GM18519 (cell line): Measurements from ENCODE around the gene CT45A8.
"Not testable (repeated sequence)": the region's sequence is repeated elsewhere in the genome, so short reads cannot be mapped to it uniquely, and the experiment has no call there.

ENCODE experiments used
- ATAC-seq: cut with Tn5 transposase; IDR thresholded peaks from one replicate; pipeline ENCODE4 v1.9.1; 2021; ENCODE audit warnings: mild to moderate bottlenecking, moderate library complexity; ENCODE audit not compliant: unreplicated experiment, low FRiP score

The CT45A8 gene, protein sequence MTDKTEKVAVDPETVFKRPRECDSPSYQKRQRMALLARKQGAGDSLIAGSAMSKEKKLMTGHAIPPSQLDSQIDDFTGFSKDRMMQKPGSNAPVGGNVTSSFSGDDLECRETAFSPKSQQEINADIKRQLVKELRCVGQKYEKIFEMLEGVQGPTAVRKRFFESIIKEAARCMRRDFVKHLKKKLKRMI

DNA sequence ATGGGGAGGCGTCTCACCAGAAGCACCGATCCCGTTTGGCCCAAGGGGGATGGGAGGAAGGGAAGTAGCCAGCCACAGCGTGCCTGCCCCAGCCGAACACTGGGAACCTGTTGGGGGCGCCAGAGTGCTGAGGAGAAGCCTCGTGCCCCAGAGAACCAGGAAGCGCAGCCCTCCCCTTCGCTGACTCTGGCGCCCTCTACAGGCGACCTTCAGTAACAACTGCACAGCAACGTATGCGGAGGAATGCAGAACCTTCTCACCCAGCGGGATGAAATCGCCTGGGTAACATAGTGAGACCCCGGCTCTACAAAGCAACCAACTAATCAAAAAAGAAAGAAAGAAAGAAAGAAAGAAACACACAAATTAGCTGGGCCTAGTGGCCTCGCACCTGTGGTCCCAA, at the start of gene CT45A8:
Gene CT45A8, minus strand, starts transcription at position 101 of the 400 bp plus-strand sequence. CDS start 3,755 bp downstream, outside the sequence.
- ATAC-seq = not testable (repeated sequence)

DNA sequence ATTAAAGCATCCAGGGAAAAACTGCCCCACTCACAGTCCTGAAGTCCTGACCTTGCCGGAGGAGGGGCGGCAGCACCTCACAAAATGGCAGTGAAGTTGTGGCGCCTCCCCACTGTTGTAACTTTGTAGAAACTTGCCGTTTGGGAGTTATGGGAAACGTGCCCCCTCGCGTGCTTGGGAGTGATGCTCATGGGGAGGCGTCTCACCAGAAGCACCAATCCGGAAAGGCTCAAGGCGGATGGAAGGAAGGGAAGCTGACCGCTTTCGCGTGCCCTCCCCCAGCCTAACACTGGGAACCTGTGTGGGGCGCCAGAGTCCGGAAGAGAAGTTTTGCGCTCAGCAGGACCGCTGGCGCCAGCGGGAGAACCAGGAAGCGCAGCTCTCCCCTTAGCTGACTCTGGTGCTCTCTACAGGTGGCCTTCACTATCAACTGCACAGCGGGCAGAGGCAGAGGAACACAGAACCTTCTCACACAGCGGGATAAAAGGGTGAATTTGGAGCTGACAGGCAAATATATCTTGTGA, 39.0 kb upstream of the CT45A8 start, which contains the start of the genes CT45A10 and SAGE1:
Gene CT45A10, minus strand, starts transcription at position 151 of the 524 bp plus-strand sequence. CDS start 8,100 bp downstream, outside the sequence.
Gene SAGE1, plus strand, starts transcription at position 423 of the 524 bp plus-strand sequence. CDS start 2,527 bp downstream, outside the sequence.
- no peak for ATAC-seq

DNA sequence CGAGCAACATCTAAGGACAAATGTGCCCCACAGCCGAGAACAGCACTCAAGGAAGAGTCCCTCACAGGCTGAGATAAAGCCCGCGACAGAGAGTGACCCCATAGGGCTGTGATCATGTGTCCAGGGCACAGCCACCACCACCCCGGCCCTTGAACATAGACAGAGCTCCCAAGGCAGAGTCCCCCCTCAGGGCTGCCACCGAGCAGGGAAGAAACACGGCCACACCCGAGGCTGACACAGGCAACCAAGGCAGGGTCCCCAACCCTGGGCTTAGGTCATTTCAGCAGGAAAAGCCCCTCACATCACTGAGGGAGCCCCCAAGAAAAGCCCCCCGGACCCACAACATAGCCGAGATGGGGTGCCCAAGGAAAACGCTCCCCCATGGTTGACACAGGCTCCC, 38.4 kb upstream of the CT45A8 start:
- ATAC-seq = no peak

DNA sequence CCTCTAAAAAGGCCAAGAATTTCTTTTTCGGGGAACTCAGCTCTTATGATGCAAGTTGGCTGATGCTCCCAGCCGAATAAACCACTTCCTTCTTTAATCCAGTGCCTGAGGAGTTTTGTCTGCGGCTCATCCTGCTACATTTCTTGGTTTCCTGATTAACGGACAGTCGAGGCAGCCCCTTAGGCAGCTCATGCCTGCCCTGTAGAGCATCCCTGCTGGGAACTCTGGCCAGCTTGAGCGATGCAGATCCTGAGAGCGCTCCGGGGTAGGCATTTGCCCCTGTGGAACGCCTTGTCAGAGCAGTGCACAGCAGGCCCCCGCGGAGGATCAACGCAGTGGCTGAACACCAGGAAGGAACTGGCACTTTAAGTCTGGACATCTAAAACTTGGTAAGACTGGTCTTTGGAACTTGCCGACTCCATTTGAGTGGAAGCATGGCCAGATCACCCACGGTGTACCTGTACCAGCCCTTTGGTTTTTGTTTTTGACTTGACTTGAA, 35.8 kb upstream of the CT45A8 start:
- no peak for ATAC-seq

DNA sequence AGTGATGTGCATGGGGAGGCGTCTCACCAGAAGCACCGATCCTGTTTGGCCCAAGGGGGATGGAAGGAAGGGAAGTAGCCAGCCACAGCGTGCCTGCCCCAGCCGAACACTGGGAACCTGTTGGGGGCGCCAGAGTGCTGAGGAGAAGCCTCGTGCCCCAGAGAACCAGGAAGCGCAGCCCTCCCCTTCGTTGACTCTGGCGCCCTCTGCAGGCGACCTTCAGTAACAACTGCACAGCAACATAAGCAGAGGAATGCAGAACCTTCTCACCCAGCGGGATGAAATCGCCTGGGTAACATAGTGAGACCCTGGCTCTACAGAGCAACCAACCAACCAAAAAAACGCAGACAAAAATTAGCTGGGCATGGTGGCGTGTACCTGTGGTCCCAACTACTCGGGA, 34.6 kb upstream of the CT45A8 start:
- not testable (repeated sequence) for ATAC-seq

DNA sequence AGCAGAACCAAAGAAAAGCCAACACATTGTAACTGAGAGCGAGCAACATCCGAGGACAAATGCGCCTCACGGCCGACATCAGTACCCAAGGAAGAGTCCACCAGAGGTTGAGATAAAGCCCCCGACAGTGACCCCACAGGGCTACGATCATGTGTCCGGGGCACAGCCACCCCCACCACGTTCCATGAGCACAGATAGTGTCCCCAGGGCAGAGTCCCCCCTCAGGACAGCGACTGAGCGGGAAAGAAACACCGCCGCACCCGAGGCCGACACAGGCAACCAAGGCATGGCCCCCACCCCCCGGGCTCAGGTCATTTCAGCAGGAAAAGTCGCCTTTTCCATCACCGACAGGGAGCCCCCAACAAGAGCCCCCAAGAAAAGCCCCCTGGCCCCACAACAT, 33.9 kb upstream of the CT45A8 start:
- ATAC-seq = not testable (repeated sequence)

DNA sequence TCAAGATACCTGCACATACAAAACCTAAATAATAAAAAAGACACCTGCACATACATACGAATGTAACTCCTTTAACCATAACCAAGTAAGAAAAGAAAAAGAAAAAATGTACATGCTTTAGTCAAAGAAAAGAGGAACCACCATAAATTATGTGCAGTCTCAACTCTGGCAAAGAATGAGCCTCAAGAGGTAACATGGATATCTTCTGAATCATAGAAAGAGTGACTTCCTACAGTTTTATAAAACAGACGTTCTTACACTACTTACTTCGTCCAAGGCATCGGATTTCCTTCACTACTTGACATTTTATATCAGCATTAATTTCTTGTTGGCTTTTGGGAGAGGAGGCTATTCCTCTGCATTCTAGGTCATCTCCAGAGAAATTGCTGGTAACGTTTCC, 28.4 kb upstream of the CT45A8 start:
- not testable (repeated sequence) for ATAC-seq

DNA sequence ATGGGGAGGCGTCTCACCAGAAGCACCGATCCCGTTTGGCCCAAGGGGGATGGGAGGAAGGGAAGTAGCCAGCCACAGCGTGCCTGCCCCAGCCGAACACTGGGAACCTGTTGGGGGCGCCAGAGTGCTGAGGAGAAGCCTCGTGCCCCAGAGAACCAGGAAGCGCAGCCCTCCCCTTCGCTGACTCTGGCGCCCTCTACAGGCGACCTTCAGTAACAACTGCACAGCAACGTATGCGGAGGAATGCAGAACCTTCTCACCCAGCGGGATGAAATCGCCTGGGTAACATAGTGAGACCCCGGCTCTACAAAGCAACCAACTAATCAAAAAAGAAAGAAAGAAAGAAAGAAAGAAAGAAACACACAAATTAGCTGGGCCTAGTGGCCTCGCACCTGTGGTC, 17.4 kb upstream of the CT45A8 start, which contains the start of gene CT45A9:
Gene CT45A9, minus strand, starts transcription at position 101 of the 400 bp plus-strand sequence. CDS start 3,751 bp downstream, outside the sequence.
- ATAC-seq = not testable (repeated sequence)

DNA sequence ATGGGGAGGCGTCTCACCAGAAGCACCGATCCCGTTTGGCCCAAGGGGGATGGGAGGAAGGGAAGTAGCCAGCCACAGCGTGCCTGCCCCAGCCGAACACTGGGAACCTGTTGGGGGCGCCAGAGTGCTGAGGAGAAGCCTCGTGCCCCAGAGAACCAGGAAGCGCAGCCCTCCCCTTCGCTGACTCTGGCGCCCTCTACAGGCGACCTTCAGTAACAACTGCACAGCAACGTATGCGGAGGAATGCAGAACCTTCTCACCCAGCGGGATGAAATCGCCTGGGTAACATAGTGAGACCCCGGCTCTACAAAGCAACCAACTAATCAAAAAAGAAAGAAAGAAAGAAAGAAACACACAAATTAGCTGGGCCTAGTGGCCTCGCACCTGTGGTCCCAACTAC, 17.2 kb downstream of the CT45A8 start, which contains the start of gene CT45A7:
Gene CT45A7, minus strand, starts transcription at position 101 of the 400 bp plus-strand sequence. CDS start 3,747 bp downstream, outside the sequence.
- not testable (repeated sequence) for ATAC-seq

DNA sequence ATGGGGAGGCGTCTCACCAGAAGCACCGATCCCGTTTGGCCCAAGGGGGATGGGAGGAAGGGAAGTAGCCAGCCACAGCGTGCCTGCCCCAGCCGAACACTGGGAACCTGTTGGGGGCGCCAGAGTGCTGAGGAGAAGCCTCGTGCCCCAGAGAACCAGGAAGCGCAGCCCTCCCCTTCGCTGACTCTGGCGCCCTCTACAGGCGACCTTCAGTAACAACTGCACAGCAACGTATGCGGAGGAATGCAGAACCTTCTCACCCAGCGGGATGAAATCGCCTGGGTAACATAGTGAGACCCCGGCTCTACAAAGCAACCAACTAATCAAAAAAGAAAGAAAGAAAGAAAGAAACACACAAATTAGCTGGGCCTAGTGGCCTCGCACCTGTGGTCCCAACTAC, 34.4 kb downstream of the CT45A8 start, which contains the start of gene CT45A2:
Gene CT45A2, minus strand, starts transcription at position 101 of the 400 bp plus-strand sequence. CDS start 3,747 bp downstream, outside the sequence.
- not testable (repeated sequence) for ATAC-seq

DNA sequence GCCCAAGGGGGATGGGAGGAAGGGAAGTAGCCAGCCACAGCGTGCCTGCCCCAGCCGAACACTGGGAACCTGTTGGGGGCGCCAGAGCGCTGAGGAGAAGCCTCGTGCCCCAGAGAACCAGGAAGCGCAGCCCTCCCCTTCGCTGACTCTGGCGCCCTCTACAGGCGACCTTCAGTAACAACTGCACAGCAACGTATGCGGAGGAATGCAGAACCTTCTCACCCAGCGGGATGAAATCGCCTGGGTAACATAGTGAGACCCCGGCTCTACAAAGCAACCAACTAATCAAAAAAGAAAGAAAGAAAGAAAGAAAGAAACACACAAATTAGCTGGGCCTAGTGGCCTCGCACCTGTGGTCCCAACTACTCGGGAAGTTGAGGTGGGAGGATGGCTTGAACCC, 51.7 kb downstream of the CT45A8 start, which contains the start of gene CT45A6:
Gene CT45A6, minus strand, starts transcription at position 101 of the 400 bp plus-strand sequence. CDS start 3,794 bp downstream, outside the sequence.
- not testable (repeated sequence) for ATAC-seq
